ENCODE results near the gene AWAT1.
"Not testable (repeated sequence)": the region's sequence is repeated elsewhere in the genome, so short reads cannot be mapped to it uniquely, and the experiment has no call there.

The AWAT1 gene

DNA sequence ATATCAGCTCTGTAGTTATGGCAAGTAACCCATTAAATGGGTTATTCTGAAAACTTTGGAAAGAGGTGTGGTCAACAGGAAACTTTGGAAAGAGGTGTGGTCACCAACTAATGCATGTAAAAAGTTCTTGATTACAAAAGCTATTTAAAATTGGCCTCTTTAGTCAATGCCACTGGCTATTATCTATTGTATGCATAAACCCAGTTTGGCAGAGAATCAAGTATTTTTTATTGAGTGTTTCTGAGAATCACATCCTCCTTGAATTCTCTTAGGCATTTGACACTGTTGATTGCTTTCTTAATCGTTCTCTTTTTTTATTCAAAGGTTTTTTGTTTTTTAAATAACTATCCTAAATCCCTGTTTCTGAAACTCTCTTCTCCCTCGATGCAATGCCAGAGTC, 18.0 kb downstream of the AWAT1 start:
- TF ChIP-seq ZNF274 (IDR thresholded peaks at IDR 0.05; ENCODE audit: low read depth, low read length), result no peak
- no peak overlapping the region for H3K4me3 ChIP-seq (ENCODE audit: low read length)

DNA sequence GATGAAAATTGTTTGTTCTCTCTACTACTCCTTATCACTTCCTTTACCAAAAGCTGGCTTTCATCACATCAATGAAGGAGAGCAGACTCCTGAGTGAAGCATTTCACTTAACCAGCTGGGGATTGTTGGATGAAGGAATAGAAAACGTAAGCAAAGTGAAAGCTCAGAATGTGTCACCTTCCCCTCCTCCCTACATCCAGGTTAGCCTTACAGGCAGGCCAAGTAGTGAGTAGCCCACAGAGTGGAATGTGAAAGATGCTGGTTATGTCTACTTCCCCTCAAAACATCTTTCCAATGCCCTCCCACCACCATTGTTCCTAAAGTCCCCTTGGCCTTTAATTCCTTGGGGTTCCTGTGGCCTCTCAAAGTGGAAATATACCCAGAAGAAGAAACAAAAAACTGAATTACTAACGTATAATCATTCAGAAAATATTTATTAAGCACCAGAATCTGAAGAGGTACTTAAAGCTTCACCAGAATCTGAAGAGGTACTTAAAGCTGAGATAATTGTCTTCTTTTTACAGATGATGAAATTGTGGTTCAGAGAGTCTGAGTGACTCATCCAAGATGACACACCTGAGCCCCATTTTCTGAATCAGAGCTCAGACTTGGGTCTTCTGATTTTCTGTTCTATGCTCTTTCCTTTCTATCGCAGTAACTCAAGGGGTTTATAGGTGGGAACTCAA, 19.1 kb downstream of the AWAT1 start:
- no peak for TF ChIP-seq ZNF274 (IDR thresholded peaks at IDR 0.05; ENCODE audit: low read depth, low read length)
- no peak overlapping the region for H3K4me3 ChIP-seq (ENCODE audit: low read length)

DNA sequence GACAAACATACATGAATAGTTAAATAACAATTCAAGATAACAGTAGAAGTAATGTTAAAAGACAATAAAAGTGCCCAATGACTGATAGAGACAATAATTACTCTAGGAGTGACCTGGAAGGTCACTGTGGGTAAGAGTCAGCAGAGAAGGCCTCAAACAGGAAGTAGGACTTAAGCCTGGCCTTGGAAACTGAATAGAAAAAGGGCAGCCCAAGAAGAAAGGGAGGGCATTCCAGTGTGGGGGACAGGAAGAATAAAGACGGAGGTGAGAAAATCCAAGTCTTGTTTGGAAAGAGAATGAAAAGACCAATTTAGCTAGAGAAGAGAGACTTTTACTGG, 19.6 kb downstream of the AWAT1 start:
- TF ChIP-seq ZNF274 (IDR thresholded peaks at IDR 0.05; ENCODE audit: low read depth, low read length), result no peak
- no peak overlapping the region for H3K4me3 ChIP-seq (ENCODE audit: low read length)

DNA sequence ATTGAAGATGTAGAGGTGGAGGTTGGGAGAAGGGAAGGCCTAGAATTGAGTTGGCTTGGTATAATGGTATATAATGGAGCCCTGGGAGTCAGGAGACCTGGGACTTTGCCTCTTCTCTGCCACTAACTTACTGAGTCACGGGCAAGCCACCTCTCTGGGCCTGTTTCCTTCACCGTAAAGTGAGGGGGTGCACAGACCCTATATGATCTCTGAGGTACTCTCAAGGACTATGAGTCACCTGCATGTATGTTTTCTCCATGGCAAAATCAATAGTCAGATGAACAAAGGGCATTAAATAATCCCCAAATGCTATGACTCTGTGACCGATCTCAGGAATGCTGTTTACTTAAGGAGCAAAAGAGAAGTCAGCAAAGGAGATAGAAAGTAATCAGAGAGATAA, 20.5 kb downstream of the AWAT1 start:
- no peak for TF ChIP-seq ZNF274 (IDR thresholded peaks at IDR 0.05; ENCODE audit: low read depth, low read length)
- no peak overlapping the region for H3K4me3 ChIP-seq (ENCODE audit: low read length)

DNA sequence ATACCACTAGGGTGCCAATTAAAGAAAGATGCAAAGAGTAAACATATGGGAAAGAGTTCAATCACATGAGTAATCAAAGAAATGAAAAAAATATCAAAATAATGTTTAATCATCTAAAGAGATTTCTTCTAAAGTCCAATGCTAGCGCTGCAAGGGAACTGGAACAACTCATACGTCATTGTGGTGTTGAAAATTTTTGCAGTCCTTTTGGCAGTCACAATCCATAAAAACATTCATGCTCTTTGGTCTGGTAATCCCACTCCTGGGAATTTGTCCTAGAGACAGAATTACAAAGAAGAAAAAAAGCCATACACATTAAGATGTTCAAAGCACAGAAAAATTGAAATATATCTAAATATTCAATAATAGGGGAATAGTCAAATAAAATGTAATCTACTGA, 21.0 kb downstream of the AWAT1 start:
- no peak overlapping the region for H3K4me3 ChIP-seq (ENCODE audit: low read length)

DNA sequence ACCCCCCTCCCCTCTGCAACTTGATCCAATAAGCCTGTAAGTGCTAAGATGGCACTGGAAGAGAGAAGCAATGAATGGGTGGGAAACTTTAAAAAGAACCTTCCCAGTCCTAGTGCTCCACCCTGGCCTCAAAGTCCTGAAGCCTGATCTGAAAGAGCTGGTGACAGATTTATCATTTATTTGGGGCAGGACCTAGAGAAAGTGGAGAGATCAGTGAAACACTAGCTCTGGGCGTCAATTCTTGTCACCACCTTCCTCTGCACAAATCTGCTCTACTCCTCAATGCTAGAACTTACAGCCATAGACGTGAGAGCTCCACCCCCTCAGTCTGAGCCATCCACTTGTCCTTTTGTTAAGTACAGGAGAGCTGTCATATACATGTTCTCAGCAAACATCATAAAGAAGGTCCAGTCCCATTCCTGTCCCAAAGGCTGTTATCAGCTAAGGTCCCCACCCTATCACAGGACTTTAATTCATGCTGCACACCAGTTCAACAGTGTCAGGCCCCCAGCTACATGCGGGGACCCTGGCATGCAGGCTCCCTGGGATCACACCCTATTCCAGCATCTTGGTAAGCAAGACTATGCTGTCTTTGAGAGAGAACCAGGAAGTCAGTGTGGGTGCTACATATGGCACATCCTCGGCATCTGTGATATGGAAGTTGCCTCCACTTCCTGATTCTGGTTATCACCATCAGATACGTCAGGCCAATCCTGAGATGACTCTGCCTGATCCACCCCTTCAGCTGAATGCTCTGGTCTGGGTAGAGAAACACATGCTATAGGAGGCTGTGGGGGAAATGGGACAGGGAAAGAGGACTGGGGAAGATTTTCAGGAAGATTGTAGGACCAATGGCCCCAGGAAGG, 23.2 kb downstream of the AWAT1 start:
- TF ChIP-seq ZNF274 (IDR thresholded peaks at IDR 0.05; ENCODE audit: low read depth, low read length), result no peak
- H3K4me3 ChIP-seq (ENCODE audit: low read length), result no peak overlapping the region

More for the DNA sequence above, 21.0 kb downstream of the AWAT1 start:
- no peak for TF ChIP-seq ZNF274 (IDR thresholded peaks at IDR 0.05; ENCODE audit: low read depth, low read length)

DNA sequence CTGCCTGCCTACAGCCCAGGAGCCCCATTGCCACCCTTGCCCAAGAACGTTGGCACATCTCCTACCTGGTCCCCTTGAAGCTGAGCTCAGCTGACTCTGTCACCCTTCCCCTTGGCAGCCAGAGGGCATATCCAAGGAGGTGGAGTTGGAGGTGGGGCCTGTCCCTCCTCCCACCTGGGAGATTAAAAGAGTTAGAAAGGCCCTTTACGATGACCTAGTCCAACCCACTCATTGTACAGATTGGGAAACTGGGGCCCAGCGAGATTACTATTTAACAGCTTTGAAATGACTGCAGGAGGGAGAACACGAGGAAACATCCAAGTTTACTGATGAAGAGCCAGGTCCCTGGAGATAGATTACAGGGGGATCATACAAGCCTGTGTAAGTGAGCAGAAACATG, 25.6 kb downstream of the AWAT1 start, which contains the start of gene P2RY4:
Gene P2RY4, minus strand, starts transcription at position 101 of the 400 bp plus-strand sequence. CDS start 580 bp downstream, outside the sequence.
- TF ChIP-seq ZNF274 (IDR thresholded peaks at IDR 0.05; ENCODE audit: low read depth, low read length), result no peak
- no peak within 1 kb of the TSS for H3K4me3 ChIP-seq (ENCODE audit: low read length)

DNA sequence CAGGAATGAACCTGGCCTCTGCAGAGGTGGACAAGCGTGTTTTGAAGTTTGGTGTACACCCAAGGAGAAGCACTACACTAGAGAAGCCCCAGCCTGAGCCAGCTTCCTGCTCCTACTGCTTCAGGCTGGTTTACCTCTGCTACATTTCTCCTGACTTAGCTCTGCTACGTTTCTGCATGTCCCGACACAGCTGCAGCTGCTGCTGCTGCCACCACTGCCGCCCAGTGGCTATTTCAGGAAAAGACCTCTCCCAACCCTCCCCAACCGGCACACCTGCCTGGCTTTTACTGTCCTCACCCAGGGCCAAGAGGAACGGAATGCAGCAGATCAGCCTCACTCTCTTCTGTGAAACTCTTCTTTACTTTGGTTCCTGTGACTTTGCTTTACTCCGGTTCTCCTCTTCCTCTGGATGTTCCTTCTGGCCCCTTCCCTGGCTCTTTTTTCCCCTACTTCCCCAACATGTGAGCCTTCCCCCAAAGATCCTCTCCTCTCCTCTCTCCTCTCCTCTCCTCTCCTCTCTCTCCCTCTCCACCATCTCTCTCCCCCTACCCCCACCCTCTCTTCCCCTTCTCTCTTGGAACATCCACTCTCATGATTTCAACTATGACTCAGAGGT, 28.6 kb downstream of the AWAT1 start:
- TF ChIP-seq ZNF274 (IDR thresholded peaks at IDR 0.05; ENCODE audit: low read depth, low read length), result no peak
- H3K4me3 ChIP-seq (ENCODE audit: low read length), result no peak overlapping the region

DNA sequence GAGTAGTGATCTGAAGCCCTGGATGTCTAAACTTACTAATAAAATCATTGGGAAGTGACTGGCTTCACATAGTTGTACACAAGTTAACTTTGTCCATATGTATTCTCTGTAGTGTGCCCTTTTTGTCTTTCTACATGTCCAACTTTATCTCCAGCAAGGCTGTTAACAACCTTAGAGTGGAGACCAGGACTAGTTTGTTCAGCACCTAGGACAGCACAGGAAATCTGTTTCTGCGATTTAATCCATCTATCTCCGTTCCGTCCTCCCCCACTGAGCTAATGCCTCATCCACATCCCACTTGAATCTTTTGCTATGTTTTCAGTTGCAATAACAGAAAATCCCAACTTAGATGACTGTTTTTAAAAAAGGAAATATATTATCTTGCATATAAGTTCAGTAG, 30.3 kb downstream of the AWAT1 start:
- no peak overlapping the region for H3K4me3 ChIP-seq (ENCODE audit: low read length)
- no peak for TF ChIP-seq ZNF274 (IDR thresholded peaks at IDR 0.05; ENCODE audit: low read depth, low read length)

DNA sequence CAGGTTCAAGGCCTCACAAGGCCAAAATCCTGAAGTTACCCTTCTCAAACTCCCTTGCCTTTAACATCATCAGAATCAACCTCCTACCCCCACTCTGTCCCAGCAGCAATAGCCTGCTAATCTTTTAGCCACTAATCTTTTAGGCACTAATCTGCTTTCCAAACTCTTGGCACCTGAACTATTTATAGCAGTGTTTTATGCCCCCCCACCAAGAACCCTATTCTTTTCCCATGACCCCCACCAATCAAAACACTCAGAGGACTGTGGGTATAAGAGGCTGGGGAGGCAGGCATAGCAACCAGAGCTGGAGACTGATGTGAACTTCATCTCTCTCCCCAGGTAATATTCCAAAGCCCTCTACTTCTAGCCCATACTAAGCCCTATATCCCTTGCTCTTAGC, 33.6 kb downstream of the AWAT1 start, which contains the start of gene ARR3:
Gene ARR3, plus strand, starts transcription at position 301 of the 400 bp plus-strand sequence. CDS start 1,052 bp downstream, outside the sequence.
- H3K4me3 ChIP-seq (ENCODE audit: low read length), result no peak within 1 kb of the TSS
- TF ChIP-seq ZNF274 (IDR thresholded peaks at IDR 0.05; ENCODE audit: low read depth, low read length), result no peak

DNA sequence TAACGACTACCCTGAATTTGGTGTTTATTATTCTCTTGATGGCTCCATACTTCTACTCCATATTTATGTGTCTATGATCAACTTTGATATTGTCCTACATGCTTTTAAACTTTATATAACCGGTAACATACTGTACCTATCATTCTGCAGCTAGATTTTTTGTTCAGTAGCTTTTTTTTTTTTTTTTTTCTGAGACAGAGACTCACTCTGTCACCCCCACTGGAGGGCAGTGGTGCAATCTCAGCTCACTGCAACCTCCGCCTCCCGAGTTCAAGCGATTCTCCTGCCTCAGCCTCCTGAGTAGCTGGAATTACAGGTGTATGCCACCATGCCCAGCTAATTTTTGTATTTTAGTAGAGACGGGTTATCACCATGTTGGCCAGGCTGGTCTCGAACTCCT, 39.6 kb downstream of the AWAT1 start:
- H3K4me3 ChIP-seq (ENCODE audit: low read length), result not testable (repeated sequence)

DNA sequence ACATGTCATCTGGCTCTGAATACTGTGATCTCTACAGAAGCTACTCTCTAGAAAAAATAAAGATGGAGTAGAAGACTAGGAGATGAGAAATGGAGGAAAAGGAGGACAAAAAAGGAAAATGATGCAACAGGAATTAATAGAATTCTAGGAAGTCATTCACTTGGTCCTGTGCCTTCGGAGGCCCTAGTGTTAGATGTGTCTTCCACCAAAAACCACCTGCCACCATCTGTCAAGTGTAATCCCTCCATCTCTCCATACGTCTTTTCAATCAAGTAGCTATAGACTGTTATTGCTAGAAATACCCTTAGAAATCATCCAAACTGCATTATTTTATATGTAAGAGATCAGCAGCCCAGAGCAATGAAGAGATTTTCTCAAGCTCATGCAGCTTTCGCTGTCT, 44.6 kb downstream of the AWAT1 start:
- TF ChIP-seq ZNF274 (IDR thresholded peaks at IDR 0.05; ENCODE audit: low read depth, low read length), result no peak
- H3K4me3 ChIP-seq (ENCODE audit: low read length), result no peak overlapping the region

DNA sequence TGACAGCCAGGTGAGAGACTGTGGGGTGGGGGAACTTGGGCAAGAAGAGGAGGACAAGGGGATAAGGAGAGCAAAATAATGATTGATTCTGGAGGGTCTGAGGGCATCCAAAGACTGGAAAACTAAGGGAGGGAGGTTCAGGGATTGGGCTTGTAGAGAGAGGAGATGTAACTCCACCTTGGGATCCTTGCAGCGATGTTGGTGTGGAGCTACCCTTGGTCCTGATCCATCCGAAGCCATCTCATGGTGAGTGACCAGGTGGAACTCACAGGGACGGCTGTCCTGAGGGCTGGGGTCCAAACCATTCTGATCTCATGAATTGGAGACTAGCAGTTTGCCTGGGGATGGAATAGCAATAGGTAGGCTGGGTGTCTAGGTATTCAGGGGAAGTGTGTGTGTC, 46.1 kb downstream of the AWAT1 start:
- no peak overlapping the region for H3K4me3 ChIP-seq (ENCODE audit: low read length)
- no peak for TF ChIP-seq ZNF274 (IDR thresholded peaks at IDR 0.05; ENCODE audit: low read depth, low read length)

DNA sequence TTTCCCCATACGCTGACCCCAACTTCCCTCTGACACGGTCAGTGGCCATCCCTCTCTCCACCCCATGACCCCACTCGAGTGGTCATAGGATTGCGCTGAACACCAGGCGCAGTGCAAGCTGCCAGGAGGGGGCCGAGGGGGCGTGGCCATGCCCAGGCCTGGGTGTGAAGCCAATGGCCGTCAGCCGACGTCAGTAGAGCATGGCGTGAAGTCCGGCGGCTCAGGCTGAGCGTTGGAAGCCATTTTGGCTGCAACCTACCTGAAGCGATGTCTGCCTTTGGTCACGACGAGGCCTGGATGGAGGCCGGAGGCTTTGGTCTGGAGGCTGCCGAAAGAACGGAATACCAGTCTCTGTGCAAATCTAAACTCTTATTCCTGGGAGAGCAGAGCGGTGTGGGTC, 47.5 kb downstream of the AWAT1 start, which contains the start of gene RAB41:
Gene RAB41, plus strand, starts transcription at position 222 of the 400 bp plus-strand sequence. Its CDS starts 46 bp downstream, at position 268.
- no peak within 1 kb of the TSS for H3K4me3 ChIP-seq (ENCODE audit: low read length)
- no peak for TF ChIP-seq ZNF274 (IDR thresholded peaks at IDR 0.05; ENCODE audit: low read depth, low read length)

All from GM08714 (cell line).